HCT116 (cell line): ENCODE measurements around the gene DPY19L3. TPM values are rescaled to one million over a fixed set of nuclear protein-coding genes. Genes with fewer than 3 reads are reported as not detected.
"Not testable (repeated sequence)": the region's sequence is repeated elsewhere in the genome, so short reads cannot be mapped to it uniquely, and the experiment has no call there.

Experiments
- ATAC-seq: fragments of 200-7000 bp; cut with Tn5 transposase; 2 replicates; pipeline ENCODE4 v1.9.1; 2020; ENCODE audit warnings: mild to moderate bottlenecking, moderate library complexity
- BruUV-seq: library from RNA; stranded (reverse); fragments of 400-500 nt; replicated peaks from 2 replicates; lab custom pipeline; 2021; lab: Mats Ljungman, UMichigan
- CTCF ChIA-PET: fragments of 300-600 bp; sonication (Branson Sonifier 250); formaldehyde crosslinking; loops from one replicate; lab custom pipeline; 2021; ENCODE audit warnings: antibody characterized with exemption; lab: Charles Lee
- POLR2A ChIA-PET: fragments of 300-600, 350-600 bp; sonication (Branson Sonifier 250); formaldehyde crosslinking; loops from one replicate; lab custom pipeline; 2021; ENCODE audit warnings: antibody characterized with exemption; lab: Charles Lee
- RAD21 ChIA-PET, 2 experiments: fragments of 300-600 bp; sonication (Branson Sonifier 250); formaldehyde crosslinking; loops; one replicate each; lab custom pipeline; 2023; ENCODE audit warnings: low total read pairs in 2 of 2; ENCODE audit not compliant: uncharacterized antibody in 2 of 2, unreplicated experiment in 2 of 2, low non-redundant PET in 1 of 2; lab: Charles Lee
- DNase-seq: peaks from one replicate; pipeline ENCODE4 v3.0.0-alpha.2; 2010; ENCODE audit warnings: low read depth, low spot score
- H2AFZ ChIP-seq: fragments of 200-600 bp; shearing (Covaris generic), sonication (generic); 2 replicates; pipeline ENCODE4 v1.6.1; 2017; ENCODE audit warnings: low read depth, mixed run types, mixed read lengths, antibody characterized with exemption, low read length; ENCODE audit not compliant: poor library complexity, severe bottlenecking
- H3K27ac ChIP-seq: 2 replicates; pipeline ENCODE4 v1.5.1; 2012; ENCODE audit warnings: low read depth, low read length
- H3K27me3 ChIP-seq: fragments of 200-600 bp; sonication (generic); 2 replicates; pipeline ENCODE4 v1.6.1; 2016; ENCODE audit warnings: mixed run types, low read length, mixed read lengths; ENCODE audit not compliant: insufficient read depth
- H3K36me3 ChIP-seq, 2 experiments: fragments of 200-500 bp in 1 of 2; fragments of 200-600 bp in 1 of 2; sonication (Bioruptor generic) in 1 of 2; sonication (generic) in 1 of 2; 2 replicates each; pipeline versions ENCODE4 v1.5.1 to v1.6.1; 2014 to 2016; ENCODE audit warnings: low read length in 2 of 2, inconsistent platforms in 1 of 2, mixed read lengths in 1 of 2, mixed run types in 1 of 2; ENCODE audit not compliant: insufficient read depth in 2 of 2, control insufficient read depth in 1 of 2
- H3K4me1 ChIP-seq, 2 experiments: fragments of 200-600 bp in 1 of 2; sonication (generic) in 1 of 2; 2 replicates each; pipeline versions ENCODE4 v1.5.1 to v1.6.1; 2012 to 2017; ENCODE audit warnings: low read length in 2 of 2, inconsistent platforms in 1 of 2, mild to moderate bottlenecking in 1 of 2, mixed read lengths in 1 of 2, mixed run types in 1 of 2, moderate library complexity in 1 of 2; ENCODE audit not compliant: insufficient read depth in 2 of 2, control insufficient read depth in 1 of 2
- H3K4me2 ChIP-seq: fragments of 200-600 bp; sonication (generic); 2 replicates; pipeline ENCODE4 v1.6.1; 2017; ENCODE audit warnings: mixed run types, low read length, mixed read lengths
- H3K4me3 ChIP-seq, 2 experiments: fragments of 200-600 bp in 1 of 2; sonication (generic) in 1 of 2; replicated peaks in 1 of 2; 2 replicates each; pipeline ENCODE4 v1.5.1; 2011 to 2016; ENCODE audit warnings: low read length in 2 of 2, control low read depth in 1 of 2, low read depth in 1 of 2, mild to moderate bottlenecking in 1 of 2, mixed read lengths in 1 of 2, mixed run types in 1 of 2
- H3K79me2 ChIP-seq: fragments of 200-600 bp; sonication (generic); 2 replicates; pipeline ENCODE4 v1.6.1; 2017; ENCODE audit warnings: mild to moderate bottlenecking, mixed run types, low read length, moderate library complexity, mixed read lengths; ENCODE audit not compliant: insufficient read depth
- H3K9ac ChIP-seq: fragments of 200-600 bp; sonication (generic); 2 replicates; pipeline ENCODE4 v1.6.1; 2016; ENCODE audit warnings: low read length, mixed read lengths
- H3K9me2 ChIP-seq: fragments of 200-600 bp; sonication (generic), shearing (Covaris generic); 2 replicates; pipeline ENCODE4 v1.6.1; 2017; ENCODE audit warnings: mixed run types, mild to moderate bottlenecking, moderate library complexity; ENCODE audit not compliant: insufficient read depth
- H3K9me3 ChIP-seq, 2 experiments: fragments of 200-500 bp in 1 of 2; fragments of 200-600 bp in 1 of 2; sonication (Bioruptor generic) in 1 of 2; sonication (generic) in 1 of 2; 2 replicates each; pipeline ENCODE4 v1.6.1; 2014 to 2017; ENCODE audit warnings: low read length in 2 of 2, mixed read lengths in 2 of 2, inconsistent platforms in 1 of 2, low read depth in 1 of 2, mild to moderate bottlenecking in 1 of 2, mixed run types in 1 of 2, moderate library complexity in 1 of 2; ENCODE audit not compliant: control insufficient read depth in 1 of 2, insufficient read depth in 1 of 2
- H4K20me1 ChIP-seq: fragments of 200-600 bp; sonication (generic), shearing (Covaris generic); 2 replicates; pipeline ENCODE4 v1.6.1; 2017; ENCODE audit warnings: mixed run types, mild to moderate bottlenecking, moderate library complexity; ENCODE audit not compliant: insufficient read depth
- ZNF274 ChIP-seq: fragments of 200-500 bp; sonication (Bioruptor generic); IDR thresholded peaks from 2 replicates; pipeline ENCODE4 v1.6.1; 2014; ENCODE audit warnings: mild to moderate bottlenecking, low read depth, low read length, inconsistent platforms
- intact Hi-C: fragments of 100-400 bp; cut with micrococcal nuclease; formaldehyde crosslinking; loops from 2 replicates; pipeline ENCODE4 v1.10.0; 2022
- total RNA-seq: library from RNA; stranded (reverse); gene quantifications from one replicate; pipeline ENCODE4 v1.2.1, GENCODE V29; 2021; ENCODE audit not compliant: unreplicated experiment
- TF ChIP-seq, protein P1 (sequence below): IDR thresholded peaks from 2 replicates; pipeline ENCODE4 v1.6.1; 2012; ENCODE audit warnings: low read depth

The DPY19L3 gene
- total RNA-seq, 1 experiment from 2014 or later, result 14.5 TPM

DNA sequence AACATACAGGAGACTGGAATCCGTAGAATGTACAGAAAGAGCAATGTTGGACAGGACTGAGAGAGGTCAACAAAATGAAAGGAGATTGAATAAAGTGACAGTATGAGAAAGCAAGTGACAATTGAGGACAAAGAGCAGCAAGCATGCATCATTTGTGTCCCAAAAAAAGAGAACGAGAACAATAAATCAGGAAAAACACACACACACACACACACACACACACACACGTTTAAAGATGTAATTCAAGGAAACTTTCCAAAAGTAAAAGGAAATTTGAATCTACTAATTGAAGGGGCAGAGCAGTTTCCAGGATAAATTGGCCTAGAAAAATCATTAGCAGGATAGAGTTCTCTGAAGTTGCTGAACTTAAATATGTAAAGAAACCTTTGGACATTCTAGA is 16.9 kb downstream of the DPY19L3 start:
- no peaks in the 10 kb centered on the region for H3K9me2 ChIP-seq
- no peak overlapping the region for H2AFZ ChIP-seq
- no peaks in the 10 kb centered on the region for H3K9me3 ChIP-seq
- DNase-seq (no peak), ATAC-seq (no peak)
- no peak overlapping the region for H3K27ac ChIP-seq
- no peaks in the 10 kb centered on the region for H3K4me1 ChIP-seq
- intact Hi-C loops, result no loop called here
- ChIA-PET CTCF (no interaction called here), POLR2A (no interaction called here), RAD21 (no interaction called here)
- no peaks in the 10 kb centered on the region for H3K79me2 ChIP-seq
- H3K9ac ChIP-seq, result no peak overlapping the region
- H4K20me1 ChIP-seq, result no peaks in the 10 kb centered on the region
- no peak overlapping the region for H3K4me3 ChIP-seq
- H3K4me2 ChIP-seq, result no peak overlapping the region
- no peak for TF ChIP-seq ZNF274
- H3K27me3 ChIP-seq, result no peaks in the 10 kb centered on the region
- BruUV-seq, result no TSS peak
- no peaks in the 10 kb centered on the region for H3K36me3 ChIP-seq

DNA sequence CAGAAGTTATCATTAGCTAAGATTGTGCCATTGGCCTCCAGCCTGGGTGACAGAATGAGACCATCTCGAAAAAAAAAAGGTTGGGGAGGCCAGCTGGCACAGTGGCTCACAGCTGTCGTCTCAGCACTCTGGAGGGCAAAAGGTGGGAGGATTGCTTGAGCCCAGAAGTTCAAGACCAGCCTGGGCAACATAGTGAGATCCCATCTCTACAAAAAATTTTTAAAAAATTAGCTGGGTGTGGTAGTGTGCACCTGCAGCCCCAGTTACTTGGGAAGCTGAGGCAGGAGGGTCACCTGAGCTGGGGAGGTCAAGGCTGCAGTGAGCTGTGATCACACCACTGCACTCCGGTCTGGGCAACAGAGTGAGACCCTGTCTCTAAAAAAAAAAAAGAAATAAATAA is 18.4 kb downstream of the DPY19L3 start:
- intact Hi-C loops, result not testable (repeated sequence)

DNA sequence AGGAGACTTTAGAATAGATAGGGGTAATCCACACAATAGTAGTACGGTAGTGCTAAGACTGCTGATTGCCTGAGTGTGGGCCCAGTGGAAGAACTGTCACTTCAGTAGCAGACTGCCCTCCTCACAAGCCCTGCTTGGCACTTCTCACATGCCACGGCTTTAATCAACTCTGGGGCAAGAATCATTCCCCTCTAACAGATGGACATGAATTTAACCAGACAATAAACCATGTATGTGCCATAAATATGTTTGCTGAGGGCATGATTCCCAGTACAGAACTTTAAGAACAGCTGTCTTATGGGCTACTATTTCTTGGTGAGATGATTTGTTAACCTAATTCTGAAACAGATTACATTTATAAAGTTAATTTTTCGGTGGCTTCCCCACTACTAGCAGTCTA is 22.0 kb downstream of the DPY19L3 start:
- Histone ChIP-seq H2AFZ (no peak overlapping the region), H3K9me3 (no peaks in the 10 kb centered on the region), H3K27ac (no peak overlapping the region), H4K20me1 (no peaks in the 10 kb centered on the region), H3K4me3 (no peak overlapping the region), H3K36me3 (no peaks in the 10 kb centered on the region), H3K27me3 (no peaks in the 10 kb centered on the region), H3K9me2 (no peaks in the 10 kb centered on the region), H3K4me1 (no peaks in the 10 kb centered on the region), H3K4me2 (no peak overlapping the region), H3K9ac (no peak overlapping the region), H3K79me2 (no peaks in the 10 kb centered on the region)
- ChIA-PET POLR2A (no interaction called here), RAD21 (no interaction called here), CTCF (no interaction called here)
- DNase-seq (no peak), ATAC-seq (no peak)
- TF ChIP-seq, protein P1, sequence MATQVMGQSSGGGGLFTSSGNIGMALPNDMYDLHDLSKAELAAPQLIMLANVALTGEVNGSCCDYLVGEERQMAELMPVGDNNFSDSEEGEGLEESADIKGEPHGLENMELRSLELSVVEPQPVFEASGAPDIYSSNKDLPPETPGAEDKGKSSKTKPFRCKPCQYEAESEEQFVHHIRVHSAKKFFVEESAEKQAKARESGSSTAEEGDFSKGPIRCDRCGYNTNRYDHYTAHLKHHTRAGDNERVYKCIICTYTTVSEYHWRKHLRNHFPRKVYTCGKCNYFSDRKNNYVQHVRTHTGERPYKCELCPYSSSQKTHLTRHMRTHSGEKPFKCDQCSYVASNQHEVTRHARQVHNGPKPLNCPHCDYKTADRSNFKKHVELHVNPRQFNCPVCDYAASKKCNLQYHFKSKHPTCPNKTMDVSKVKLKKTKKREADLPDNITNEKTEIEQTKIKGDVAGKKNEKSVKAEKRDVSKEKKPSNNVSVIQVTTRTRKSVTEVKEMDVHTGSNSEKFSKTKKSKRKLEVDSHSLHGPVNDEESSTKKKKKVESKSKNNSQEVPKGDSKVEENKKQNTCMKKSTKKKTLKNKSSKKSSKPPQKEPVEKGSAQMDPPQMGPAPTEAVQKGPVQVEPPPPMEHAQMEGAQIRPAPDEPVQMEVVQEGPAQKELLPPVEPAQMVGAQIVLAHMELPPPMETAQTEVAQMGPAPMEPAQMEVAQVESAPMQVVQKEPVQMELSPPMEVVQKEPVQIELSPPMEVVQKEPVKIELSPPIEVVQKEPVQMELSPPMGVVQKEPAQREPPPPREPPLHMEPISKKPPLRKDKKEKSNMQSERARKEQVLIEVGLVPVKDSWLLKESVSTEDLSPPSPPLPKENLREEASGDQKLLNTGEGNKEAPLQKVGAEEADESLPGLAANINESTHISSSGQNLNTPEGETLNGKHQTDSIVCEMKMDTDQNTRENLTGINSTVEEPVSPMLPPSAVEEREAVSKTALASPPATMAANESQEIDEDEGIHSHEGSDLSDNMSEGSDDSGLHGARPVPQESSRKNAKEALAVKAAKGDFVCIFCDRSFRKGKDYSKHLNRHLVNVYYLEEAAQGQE, result no peak
- TF ChIP-seq ZNF274, result no peak
- intact Hi-C loops, result no loop called here
- no TSS peak for BruUV-seq

More for the DNA sequence above, 18.4 kb downstream of the DPY19L3 start:
- H3K4me1 ChIP-seq, DNase-seq, H3K27ac ChIP-seq, H3K27me3 ChIP-seq, H3K36me3 ChIP-seq, H3K9ac ChIP-seq, H3K9me2 ChIP-seq, H4K20me1 ChIP-seq, H3K4me3 ChIP-seq, H3K9me3 ChIP-seq, CTCF ChIA-PET, BruUV-seq, ATAC-seq, H3K4me2 ChIP-seq, H3K79me2 ChIP-seq, POLR2A ChIA-PET, H2AFZ ChIP-seq, RAD21 ChIA-PET: not testable (repeated sequence)
